HAP-1 (cell line): Measurements from ENCODE around the gene ASTN2.
A peak's percentile ranks its signal among the peaks of the same experiment; 100 is the strongest.

Experiments used
- DNase-seq, 2 experiments: peaks; one replicate each; pipeline ENCODE4 v3.0.0-alpha.2; 2016 to 2020; ENCODE audit warnings: low spot score in 2 of 2
- H3K27me3 ChIP-seq: fragments of 250-450 bp; sonication (Bioruptor Pico); 2 replicates; pipeline ENCODE4 v1.5.1; 2020; ENCODE audit warnings: low read depth, mild to moderate bottlenecking, moderate library complexity
- H3K36me3 ChIP-seq: fragments of 250-450 bp; sonication (Bioruptor Pico); replicated peaks from 2 replicates; pipeline ENCODE4 v1.5.1; 2020; ENCODE audit warnings: mild to moderate bottlenecking
- H3K4me1 ChIP-seq: fragments of 250-450 bp; sonication (Bioruptor Pico); 2 replicates; pipeline ENCODE4 v1.5.1; 2020; ENCODE audit warnings: mild to moderate bottlenecking
- H3K4me3 ChIP-seq: fragments of 250-450 bp; sonication (Bioruptor Pico); 2 replicates; pipeline ENCODE4 v1.5.1; 2020; ENCODE audit warnings: mild to moderate bottlenecking, moderate library complexity
- H3K9me3 ChIP-seq: fragments of 250-450 bp; sonication (Bioruptor Pico); 2 replicates; pipeline ENCODE4 v1.5.1; 2020; ENCODE audit warnings: mild to moderate bottlenecking, moderate library complexity
- in situ Hi-C: fragments of 300-500 bp; cut with MboI; formaldehyde crosslinking; loops from 3 replicates; pipeline ENCODE4 v1.14.3; 2020; ENCODE audit warnings: low sequenced_read_pairs, inconsistent platforms, mixed read lengths

ASTN2 gene

DNA sequence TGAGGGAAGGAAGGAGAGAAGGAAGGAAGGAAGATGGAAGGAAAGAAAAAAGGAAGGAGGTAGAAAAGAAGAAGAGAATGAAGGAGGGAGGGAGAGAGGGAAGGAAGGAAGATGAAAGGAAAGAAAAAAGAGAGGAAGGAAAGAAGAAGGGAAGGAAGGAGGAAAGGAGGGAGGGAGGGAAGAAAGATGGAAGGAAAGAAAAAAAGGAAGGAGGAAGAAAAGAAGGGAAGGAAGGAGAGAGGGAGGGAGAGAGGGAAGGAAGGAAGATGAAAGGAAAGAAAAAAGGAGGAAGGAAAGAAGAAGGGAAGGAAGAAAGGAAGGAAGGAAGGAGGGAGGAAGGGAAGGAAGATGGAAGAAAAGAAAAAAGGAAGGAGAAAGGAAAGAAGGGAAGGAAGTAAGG is 912.1 kb downstream of the ASTN2 start:
- H3K4me1 ChIP-seq, result no peaks in the 10 kb centered on the region
- no peaks in the 10 kb centered on the region for H3K27me3 ChIP-seq
- H3K36me3 ChIP-seq, result no peaks in the 10 kb centered on the region
- H3K9me3 ChIP-seq, result no peaks in the 10 kb centered on the region
- H3K4me3 ChIP-seq, result no peak overlapping the region
- no peak for DNase-seq
- in situ Hi-C loops, result no loop called here

DNA sequence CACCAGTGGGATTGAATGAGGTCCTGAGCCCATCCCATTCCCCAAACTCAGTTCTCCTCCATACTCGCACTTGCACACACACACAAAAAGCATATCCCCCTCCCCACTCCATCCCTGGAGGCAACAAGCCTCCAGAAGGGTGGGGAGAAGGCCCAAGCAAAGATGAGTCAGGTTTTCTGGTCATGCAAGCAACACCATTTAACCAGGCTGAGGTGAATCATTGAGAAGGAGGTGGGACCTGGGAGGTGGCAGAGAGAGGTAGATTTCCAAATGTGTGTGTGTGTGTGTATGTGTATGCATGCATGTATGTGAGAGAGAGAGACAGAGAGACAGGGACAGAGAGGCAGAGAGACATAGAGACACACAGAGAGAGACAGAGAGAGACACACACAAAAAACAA is 913.0 kb downstream of the ASTN2 start:
- in situ Hi-C loops, result no loop called here
- no peaks in the 10 kb centered on the region for H3K4me1 ChIP-seq
- H3K36me3 ChIP-seq, result no peaks in the 10 kb centered on the region
- no peaks in the 10 kb centered on the region for H3K9me3 ChIP-seq
- DNase-seq, result no peak
- H3K4me3 ChIP-seq, result no peak overlapping the region
- no peaks in the 10 kb centered on the region for H3K27me3 ChIP-seq

DNA sequence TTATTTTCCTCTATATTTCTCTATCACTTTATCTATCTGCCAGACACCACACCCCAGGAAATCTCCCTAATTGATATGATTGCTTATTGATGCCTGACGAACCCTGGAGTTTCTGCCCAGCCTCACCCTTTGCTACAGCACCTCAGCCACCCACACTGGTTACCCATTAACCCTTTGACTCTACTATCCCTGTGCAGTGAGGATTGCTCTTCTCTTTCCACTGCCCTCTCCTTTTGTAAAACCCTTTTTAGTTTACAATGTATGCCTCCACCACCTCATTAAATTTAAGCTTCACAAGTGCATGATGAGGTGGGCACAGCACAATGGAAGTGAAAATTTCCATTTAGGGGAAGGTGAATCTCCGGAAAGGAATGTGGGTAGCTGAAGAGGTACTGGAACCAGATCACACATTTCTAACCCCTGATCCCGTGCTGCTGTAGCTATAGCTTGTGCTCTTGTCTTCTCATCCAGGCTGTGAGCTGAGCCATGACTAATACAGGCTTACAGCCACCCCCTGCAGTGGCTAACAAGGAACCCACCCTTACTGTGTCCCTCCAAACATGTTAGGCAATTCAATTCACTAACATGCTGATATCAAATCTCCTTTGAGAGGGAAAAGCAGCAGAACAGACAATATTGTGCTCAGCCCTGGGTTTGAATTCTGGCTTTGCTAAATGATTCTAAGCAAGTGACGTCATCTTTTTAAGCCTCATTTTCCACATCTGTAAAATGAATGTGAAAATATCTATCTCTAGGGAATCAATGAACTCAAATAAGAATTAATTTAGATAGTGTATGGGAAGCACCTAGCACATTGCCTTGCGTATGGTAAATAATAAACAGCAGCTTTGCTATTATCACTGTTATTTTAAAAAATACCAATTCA is 914.6 kb downstream of the ASTN2 start:
- no peaks in the 10 kb centered on the region for H3K36me3 ChIP-seq
- in situ Hi-C loops, result no loop called here
- no peaks in the 10 kb centered on the region for H3K9me3 ChIP-seq
- H3K27me3 ChIP-seq, result no peaks in the 10 kb centered on the region
- no peak overlapping the region for H3K4me3 ChIP-seq
- no peak for DNase-seq
- no peaks in the 10 kb centered on the region for H3K4me1 ChIP-seq

DNA sequence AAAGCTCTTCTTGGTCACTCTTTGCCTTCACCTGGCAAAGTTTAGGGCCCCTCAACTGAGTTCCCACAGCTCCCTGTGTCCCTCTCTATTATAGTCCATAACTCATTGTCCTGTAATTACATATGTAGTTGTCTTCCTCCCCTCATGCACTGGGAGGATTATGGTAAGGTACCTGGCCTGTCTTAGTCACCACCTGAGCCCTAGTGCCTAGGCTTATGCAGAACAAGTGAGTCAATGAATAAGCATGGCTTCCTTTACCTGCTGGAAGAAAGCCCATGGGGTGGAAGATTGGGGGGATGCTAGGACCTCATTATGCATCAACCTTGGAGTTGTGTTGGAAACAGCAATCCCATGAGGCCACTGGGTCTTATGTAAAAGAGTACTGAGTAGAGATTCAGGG is 915.4 kb downstream of the ASTN2 start:
- H3K36me3 ChIP-seq, result no peaks in the 10 kb centered on the region
- no peaks in the 10 kb centered on the region for H3K9me3 ChIP-seq
- H3K4me1 ChIP-seq, result no peaks in the 10 kb centered on the region
- H3K4me3 ChIP-seq, result no peak overlapping the region
- in situ Hi-C loops, result no loop called here
- no peaks in the 10 kb centered on the region for H3K27me3 ChIP-seq
- no peak for DNase-seq

DNA sequence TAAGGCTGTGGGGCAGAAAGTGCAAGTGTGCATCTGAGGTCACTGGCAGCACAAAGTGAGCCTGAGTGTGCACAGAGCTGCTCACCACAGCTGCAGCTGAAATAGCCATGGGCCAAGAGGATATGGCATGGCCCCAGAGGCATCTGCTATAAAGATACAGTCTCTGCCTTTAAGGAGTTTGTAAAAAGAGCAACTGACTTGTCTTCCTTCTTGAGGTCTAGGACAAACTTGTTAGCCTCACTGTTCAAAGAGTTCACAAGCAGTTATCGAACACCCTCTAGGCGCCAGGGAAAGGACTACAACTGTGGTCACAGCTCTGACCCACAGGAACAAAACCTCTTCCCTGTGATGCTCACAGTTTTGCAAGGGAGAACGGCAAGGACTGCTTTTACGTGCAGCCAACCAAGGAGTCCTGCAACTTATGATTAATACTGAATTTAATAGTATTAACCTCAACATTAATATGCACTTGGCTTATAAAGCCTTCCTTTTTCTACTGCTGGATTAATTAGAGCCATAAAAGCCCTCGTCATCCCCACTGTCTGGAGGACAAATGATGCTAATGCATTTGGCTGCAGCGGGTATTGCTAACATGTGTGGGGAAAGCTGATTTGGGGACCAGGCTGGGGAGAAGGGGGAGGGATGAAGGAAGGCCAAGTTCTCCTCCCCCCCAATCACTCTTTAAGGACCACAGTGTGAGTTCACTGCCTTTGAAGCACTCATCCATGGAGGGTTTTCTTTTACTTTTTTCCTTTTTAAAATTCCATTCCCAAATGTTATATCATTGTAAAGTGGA is 917.6 kb downstream of the ASTN2 start:
- H3K27me3 ChIP-seq, result no peaks in the 10 kb centered on the region
- no peaks in the 10 kb centered on the region for H3K9me3 ChIP-seq
- DNase-seq, result no peak
- in situ Hi-C loops, result no loop called here
- no peaks in the 10 kb centered on the region for H3K4me1 ChIP-seq
- H3K4me3 ChIP-seq, result no peak overlapping the region
- no peaks in the 10 kb centered on the region for H3K36me3 ChIP-seq

- peaks cover 4% of the 10 kb centered on the region; the same call in 1 of the 2 replicates for H3K4me1 ChIP-seq
- H3K27me3 ChIP-seq, result no peaks in the 10 kb centered on the region
- H3K36me3 ChIP-seq, result no peaks in the 10 kb centered on the region
- H3K4me3 ChIP-seq, result no peak overlapping the region
- DNase-seq, result no peak
- H3K9me3 ChIP-seq, result no peaks in the 10 kb centered on the region
- in situ Hi-C loops, result no loop called here
These were observed 918.7 kb downstream of the ASTN2 start for GRCh38 chr9:116496167-116496566.

DNA sequence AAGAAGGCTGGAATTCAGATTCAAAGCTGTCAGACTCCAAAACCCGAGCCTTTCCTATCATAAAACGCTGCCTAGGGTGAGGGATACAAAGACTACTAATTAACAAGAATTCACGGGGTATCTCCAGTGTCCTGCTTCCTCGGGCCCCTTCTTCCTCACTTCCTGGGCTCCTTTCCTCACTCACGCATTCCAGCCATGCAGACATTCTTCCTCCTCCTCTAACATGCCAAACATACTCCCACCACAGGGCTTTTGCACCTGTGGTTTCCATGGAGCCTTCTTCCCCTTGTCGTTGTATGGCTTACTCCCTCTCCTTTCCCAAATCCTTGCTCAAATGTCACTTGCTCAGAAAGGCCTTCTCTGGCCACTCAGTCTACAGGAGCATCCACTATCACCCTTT is 919.1 kb downstream of the ASTN2 start:
- no peaks in the 10 kb centered on the region for H3K9me3 ChIP-seq
- H3K4me3 ChIP-seq, result no peak overlapping the region
- H3K36me3 ChIP-seq, result no peaks in the 10 kb centered on the region
- peaks cover 8% of the 10 kb centered on the region for H3K4me1 ChIP-seq
- no peak for DNase-seq
- in situ Hi-C loops, result no loop called here
- H3K27me3 ChIP-seq, result no peaks in the 10 kb centered on the region

- no peaks in the 10 kb centered on the region for H3K36me3 ChIP-seq
- DNase-seq, result peak in 1 of 2 experiments; percentile 64
- no peaks in the 10 kb centered on the region for H3K9me3 ChIP-seq
- in situ Hi-C loops, result no loop called here
- H3K4me1 ChIP-seq, result peaks cover 8% of the 10 kb centered on the region
- H3K27me3 ChIP-seq, result no peaks in the 10 kb centered on the region
- H3K4me3 ChIP-seq, result no peak overlapping the region
These were observed 919.8 kb downstream of the ASTN2 start for GRCh38 chr9:116494815-116495634.

DNA sequence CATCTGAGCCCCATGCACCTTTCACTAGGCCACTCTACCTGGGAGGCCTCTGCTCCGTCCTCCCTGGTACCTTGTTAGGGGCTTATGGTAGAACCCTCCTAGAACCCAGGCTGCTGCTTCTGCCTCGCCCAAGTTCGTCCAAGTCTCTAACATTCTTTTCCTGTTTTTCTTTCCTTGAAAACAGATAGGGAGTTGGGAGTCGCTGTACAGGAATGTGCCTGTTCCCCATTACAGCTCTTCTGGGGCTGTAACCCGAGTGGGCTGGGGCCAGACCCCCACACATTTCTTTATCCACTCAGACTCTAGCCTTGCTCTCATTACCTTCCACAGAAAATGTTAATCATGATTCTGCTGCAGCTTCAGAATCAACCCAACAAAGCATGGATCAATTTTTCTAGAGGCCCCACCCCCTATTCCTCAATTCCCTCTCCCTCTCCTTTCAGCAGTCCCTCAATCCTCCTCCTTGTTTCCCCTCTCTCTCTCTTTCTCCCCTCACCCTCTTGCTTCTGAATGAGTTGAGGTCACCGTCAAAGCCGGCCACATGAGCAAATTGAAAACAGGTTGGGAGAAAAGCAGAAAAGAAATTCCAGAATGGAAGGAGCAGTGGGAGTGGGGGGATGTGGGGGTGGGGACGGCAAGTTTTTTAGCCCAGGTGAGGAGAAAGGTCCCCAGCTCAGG is 921.5 kb downstream of the ASTN2 start:
- no peak for DNase-seq
- no peaks in the 10 kb centered on the region for H3K9me3 ChIP-seq
- H3K27me3 ChIP-seq, result no peaks in the 10 kb centered on the region
- no peak overlapping the region for H3K4me3 ChIP-seq
- in situ Hi-C loops, result no loop called here
- no peaks in the 10 kb centered on the region for H3K36me3 ChIP-seq
- peaks cover 8% of the 10 kb centered on the region for H3K4me1 ChIP-seq

DNA sequence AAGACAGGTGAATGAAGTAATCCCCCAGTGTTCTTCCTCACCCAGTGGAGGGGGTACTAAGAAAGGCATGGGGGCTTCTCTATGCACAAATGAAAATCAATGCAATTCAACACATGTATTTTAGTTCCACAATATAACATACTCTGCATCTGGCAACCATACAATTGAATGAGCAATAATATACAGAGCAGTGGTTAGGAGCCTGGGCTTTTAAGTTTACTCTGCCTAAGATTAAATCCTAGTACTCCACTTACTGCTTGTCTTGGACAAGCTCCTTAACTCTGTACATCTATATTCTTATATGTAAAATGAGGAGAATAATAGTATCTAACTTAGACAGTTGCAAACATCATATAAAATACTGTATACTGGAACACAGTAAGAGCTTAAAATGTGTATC is 923.2 kb downstream of the ASTN2 start:
- in situ Hi-C loops, result no loop called here
- peaks cover 8% of the 10 kb centered on the region for H3K4me1 ChIP-seq
- no peaks in the 10 kb centered on the region for H3K36me3 ChIP-seq
- H3K27me3 ChIP-seq, result no peaks in the 10 kb centered on the region
- H3K9me3 ChIP-seq, result no peaks in the 10 kb centered on the region
- H3K4me3 ChIP-seq, result no peak overlapping the region
- no peak for DNase-seq

- in situ Hi-C loops, result no loop called here
- Histone ChIP-seq H3K9me3 (no peaks in the 10 kb centered on the region), H3K36me3 (no peaks in the 10 kb centered on the region), H3K27me3 (no peaks in the 10 kb centered on the region), H3K4me3 (no peak overlapping the region), H3K4me1 (peaks cover 8% of the 10 kb centered on the region)
- peak in 1 of 2 experiments; percentile 90 for DNase-seq
These were observed 923.6 kb downstream of the ASTN2 start for GRCh38 chr9:116491219-116491618.

DNA sequence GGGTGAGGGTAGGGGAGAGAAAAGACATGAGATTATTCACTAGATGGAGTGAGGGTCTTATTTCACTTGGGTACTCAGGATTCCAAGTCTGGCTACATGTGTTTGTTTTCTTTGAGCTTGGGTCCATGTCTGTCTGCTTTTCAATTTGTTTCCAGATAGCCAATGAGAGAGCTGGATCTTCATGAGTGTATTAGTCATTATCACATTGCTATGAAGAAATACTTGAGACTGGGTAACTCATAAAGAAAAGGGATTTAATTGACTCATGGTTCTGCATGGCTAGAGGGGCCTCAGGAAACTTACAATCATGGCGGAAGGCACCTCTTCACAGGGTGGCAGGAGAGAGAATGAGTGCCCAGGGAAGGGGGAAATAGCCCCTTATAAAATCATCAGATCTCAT is 924.5 kb downstream of the ASTN2 start:
- Histone ChIP-seq H3K4me1 (peaks cover 8% of the 10 kb centered on the region), H3K27me3 (no peaks in the 10 kb centered on the region), H3K9me3 (no peaks in the 10 kb centered on the region), H3K36me3 (no peaks in the 10 kb centered on the region), H3K4me3 (no peak overlapping the region)
- in situ Hi-C loops, result no loop called here
- no peak for DNase-seq

GRCh38 chr9:116488373-116488772 is 926.5 kb downstream of the ASTN2 start:
- no peaks in the 10 kb centered on the region for H3K36me3 ChIP-seq
- DNase-seq, result no peak
- no peak overlapping the region for H3K4me3 ChIP-seq
- no peaks in the 10 kb centered on the region for H3K27me3 ChIP-seq
- peaks cover 8% of the 10 kb centered on the region for H3K4me1 ChIP-seq
- no peaks in the 10 kb centered on the region for H3K9me3 ChIP-seq
- in situ Hi-C loops, result no loop called here
